HG03432 (cell line): ENCODE measurements around the gene ERO1B.

Experiments used
- ATAC-seq: cut with Tn5 transposase; IDR thresholded peaks from one replicate; pipeline ENCODE4 v1.9.1; 2021; ENCODE audit warnings: mild to moderate bottlenecking, moderate library complexity; ENCODE audit not compliant: unreplicated experiment

The ERO1B gene

DNA sequence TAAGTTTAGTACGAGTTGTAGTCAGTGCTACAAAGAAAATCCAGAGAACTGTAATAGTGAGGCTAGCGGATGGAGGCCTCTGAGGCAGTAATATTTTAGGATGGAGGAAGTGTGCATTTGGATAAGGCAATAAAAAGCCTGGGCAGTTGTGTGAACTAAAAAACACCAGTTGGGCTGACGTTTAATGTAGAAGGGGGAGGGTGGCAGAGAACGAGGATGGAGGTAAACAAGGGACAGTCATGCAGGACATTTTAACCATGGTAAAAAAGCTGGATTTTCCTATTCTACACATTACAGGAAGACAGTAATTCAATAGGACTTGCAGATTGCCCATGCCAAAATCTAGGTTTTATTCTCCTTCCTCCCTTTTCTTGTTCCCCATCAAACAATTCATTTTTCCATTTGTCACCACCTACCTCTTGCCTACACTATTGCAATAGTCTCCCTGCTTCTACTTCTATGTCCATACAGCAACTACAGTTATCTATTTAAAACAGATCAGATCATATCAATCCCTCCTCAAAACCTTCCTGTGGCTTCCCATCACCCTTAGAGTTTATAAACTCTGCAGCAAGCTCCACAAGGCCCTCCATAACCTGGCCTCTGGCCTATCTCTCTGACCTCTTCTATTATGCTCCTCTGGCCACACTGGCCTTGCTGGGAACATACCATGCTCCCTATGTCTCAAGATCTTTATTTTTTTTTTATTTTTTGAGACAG lies 27.7 kb downstream of the ERO1B start:
- ATAC-seq: no peak

DNA sequence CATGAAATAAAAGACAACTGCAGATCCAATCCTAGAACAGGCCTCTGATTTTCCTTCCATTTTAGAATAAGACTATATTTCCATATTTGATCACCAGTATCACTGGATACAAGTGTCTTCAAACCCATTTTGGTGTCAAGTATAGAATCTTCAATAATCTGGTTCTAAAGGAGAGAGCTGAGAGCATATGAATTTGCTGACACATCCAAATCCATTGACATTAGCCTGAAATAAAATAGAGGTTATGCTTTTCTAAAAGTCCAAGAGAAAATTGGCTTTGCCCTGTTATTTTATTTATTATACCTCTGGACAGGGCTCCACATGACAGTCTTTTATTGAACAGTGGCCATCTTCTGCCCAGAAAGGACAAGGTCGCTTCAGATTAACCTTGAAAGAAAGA lies 28.6 kb downstream of the ERO1B start:
- no peak for ATAC-seq

DNA sequence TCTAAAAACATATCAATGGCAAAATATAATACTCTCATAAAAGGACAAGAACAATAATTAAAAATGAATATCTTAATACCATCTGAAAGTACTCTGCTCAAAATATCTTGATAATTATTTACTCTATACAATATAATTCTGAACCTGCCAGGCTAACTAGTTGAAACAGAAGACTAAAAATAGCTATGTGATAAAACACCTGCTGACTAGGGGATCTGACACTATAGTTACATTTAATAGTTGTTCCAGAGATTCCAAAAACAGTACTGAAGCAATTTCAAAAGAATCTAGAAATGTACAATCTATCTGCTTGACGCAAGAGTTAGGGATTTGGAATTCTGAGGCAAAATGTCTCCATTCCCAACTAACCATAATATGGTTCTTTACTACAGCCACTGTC lies 30.2 kb downstream of the ERO1B start:
- ATAC-seq: no peak

DNA sequence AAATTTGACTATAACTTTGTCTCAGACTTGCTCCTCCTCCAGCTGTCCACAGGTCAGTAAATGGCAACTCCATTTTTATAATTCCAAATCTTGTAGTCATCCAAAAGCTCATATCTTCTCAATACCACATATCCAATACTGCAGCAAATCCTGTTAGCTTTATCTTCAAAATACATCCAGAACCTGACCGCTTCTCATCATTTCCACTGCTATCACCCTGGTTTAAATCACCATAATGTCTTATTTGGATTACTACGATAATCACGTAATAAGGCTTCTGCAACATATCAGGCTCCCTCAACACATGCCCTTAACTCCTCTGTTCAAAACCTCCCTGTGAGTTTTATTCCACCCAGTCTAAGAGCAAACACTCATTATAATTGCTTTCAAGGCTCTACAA lies 34.5 kb downstream of the ERO1B start:
- ATAC-seq: no peak

DNA sequence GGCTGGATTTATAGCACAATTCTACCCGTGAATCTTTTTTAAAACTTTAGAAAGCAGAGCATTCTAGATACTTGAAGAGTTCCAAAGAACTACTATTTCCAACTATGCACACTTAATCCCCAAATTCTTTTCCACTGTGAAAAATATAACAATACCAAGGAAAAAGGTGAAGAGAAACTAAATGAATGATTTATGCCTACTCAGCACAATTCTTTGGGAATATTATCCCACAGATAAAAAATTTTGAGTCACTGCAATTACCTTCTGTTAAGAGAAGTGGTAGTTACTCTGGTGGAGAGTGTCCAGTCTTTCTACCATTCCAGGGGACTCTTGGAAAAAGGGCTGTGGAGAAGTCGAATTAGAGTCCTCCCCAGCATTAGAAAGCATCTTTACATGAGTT lies 39.2 kb downstream of the ERO1B start:
- no peak for ATAC-seq

DNA sequence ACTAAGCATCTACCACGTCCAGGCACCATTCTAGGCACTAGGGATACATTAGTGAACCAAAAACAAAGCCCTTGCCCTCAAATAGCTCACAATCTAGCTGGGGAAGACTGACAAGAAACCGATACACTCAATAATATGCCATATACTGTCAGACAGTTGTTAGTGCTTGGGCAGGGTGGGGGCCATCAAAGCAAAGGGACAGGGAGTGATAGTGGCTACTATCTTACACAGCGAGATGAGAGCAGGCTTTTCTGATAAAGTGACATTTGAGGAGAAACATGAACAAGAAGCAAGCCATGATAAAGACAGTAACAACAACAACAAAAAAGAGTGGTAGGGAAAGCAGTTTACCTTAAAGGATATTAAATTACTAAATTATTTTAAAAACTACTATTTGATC lies 41.1 kb downstream of the ERO1B start:
- no peak for ATAC-seq

DNA sequence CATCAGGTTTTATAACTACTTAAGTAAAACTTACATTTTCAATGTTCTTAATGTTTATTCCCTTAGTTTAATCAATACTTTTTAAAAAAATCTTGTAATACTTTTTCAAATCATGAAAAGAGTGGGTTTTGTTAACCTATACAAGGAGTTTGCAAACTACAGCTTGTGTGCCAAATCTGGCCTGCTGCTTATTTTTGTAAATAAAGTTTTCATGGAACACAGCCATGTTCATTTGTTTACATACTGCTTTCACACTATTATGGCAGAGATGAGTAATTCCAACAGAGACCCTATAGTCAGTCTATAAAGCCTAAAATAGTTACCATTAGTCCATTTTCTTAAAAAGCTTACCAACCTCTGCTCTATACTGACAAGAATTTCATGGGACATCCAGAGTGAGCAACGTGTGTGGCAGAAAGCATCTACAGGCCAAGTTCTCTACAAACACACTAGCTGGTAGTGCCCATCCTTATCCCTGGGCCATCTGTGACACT lies 42.6 kb downstream of the ERO1B start:
- ATAC-seq: no peak

DNA sequence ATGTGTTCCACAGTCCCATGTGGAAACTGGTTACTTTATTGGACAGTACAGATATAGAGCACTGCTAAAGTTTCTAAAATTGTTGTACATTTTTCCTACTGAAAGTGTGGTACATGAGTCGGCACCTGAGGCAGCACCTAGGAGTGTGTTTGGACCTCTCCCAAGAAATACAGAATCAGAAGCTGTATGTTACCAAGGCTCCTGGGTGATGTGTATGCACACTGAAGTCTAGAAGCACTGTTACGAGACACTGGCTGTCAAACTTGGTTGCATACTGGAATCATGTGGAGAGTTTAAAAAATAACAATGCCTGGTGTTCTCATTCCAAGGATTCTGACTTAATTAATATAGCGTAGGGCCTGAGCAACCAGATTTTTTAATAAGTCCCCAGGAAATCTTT lies 46.6 kb downstream of the ERO1B start:
- no peak for ATAC-seq

DNA sequence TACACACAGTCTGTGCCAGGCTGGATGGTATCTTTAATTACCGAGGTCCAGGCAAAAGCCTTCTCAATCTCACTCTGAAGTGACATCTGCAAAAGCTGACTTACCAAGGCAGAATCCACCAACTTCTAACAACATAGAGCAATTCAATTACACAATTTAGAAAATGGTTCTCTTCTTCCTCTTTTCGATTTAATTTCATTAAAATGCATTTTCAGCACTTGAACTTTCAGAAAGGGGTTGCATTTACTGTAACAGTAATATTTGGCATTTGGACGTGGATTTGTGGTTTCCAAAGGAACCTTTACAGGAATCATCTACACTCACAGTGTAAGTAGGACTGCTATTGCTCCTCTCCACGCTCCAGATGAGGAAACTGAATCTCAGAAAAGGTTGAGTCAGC lies 53.3 kb downstream of the ERO1B start:
- ATAC-seq: no peak

DNA sequence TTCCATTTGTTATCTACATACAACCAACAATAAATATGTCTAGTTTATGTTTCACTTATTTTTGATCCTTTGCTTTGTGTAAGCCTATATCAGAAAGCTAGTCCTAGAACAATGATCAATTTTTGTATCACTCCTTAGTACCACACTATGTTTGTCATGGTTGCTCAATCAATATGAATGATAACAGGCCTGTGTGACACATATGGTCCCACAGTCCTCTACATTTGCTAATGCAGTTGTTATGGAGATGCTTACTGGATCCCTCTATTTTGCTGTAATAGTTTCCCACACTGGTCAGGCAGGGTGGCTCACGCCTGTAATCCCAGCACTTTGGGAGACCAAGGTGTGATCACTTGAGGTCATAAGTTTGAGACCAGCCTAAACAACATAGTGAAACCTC lies 59.1 kb downstream of the ERO1B start:
- ATAC-seq: no peak

DNA sequence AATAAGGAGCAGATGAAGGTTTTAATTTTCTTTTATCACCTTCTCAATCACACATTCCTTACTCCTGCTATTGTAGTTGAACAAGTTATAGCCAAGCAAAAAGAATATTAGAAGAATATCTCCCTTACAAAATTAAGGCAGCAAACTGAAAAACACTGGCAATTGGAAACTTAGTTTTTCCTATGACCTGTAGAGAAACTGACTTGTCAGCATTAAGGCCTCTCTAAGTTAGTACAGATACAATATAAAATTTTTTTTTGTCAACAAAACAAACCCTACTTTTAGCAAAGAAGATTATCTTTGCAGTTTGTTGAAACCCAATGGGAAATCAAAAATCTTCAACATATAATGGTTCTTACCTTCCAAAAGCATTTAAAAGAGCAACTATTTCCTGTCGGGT lies 61.3 kb downstream of the ERO1B start:
- no peak for ATAC-seq

DNA sequence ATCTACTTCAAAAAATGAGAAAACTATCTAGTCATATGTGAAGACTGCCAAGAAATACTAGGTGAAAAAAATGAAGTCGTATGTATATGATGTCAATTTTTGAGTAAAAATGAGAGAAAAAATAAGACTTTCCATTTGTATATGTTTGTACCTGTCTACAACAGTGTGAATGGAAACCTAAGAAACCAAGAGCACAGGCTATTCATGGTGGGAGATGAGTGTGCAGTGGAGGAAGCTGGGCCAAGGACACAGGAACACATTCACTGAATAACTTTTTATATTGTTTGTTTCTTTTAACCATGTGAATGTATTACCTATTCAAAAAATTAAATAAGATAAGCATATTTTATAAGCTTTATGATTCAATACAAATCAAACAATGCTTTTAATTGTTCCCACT lies 67.0 kb downstream of the ERO1B start:
- no peak for ATAC-seq

DNA sequence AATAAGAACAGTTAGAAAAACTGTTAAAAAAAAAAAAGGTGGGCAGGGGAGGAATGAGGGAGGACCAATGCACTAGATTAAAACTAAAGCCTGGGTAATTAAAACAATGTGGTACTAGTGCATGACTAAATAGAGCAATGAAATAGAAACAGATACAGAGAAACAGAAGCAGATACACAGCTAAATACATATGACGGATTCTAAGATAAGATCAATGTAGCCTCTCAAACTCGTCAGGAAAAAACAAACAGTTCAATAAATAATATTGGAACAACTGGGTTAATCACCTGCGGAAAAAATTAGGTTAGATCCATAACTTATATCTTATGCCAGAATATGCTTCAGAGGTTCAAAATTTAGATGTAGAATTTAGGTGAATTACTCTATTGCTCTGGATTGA lies 68.2 kb downstream of the ERO1B start:
- no peak for ATAC-seq

DNA sequence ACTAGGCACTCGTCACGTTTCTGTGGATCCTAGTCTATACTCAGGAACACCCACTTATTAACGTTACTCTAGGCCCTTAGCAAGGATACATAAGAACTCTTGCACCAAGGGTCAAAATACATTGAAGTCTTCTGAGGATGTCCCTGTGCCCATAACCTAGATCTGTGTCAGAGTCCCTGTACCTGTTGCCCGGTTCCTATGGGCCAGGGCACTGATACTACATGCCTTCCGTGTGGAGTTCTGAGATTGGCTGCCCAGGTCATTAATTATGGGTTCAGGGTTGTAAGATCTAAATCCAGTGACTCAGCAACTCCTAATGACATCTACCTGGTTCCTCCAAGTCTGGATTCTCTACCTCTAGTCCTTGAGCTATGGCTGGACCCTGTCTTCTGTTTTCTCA lies 69.9 kb downstream of the ERO1B start:
- no peak for ATAC-seq

DNA sequence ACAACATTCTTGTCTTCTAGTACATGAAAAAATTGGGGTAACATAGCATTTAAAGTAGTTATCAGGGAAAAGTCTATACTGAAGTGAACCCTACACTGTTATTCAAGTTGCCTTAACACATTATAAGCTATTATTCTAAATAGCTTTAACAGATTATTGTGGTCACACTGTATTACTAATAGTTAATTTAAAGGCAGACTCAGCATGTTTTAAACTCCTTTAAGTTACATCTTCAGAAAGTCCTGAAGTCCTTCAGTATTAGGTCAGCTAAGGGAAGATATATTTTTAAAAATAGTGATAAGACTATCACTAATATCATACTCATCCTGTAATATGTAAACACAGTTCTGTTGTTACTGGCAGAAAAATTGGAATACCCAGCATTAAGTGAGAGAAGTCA lies 72.0 kb downstream of the ERO1B start:
- no peak for ATAC-seq

DNA sequence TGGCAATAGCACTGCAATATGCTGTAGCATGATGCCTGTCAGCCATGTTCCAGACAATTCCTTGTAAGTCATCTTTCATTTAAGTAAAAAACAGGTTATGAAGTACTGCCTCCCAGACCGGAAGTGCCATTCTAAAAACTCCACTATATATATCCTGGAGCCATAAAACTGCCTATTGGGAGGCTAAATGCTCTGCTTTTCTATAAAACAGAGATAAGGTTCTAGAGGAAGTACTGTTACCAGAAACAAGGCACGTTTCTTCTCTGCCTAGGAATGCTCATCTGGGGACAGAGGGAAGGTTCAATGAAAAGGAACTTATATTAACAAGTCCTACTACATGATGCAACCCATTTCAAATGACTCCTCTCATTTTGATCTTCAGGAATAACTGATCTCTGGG lies 72.6 kb downstream of the ERO1B start:
- no peak for ATAC-seq

DNA sequence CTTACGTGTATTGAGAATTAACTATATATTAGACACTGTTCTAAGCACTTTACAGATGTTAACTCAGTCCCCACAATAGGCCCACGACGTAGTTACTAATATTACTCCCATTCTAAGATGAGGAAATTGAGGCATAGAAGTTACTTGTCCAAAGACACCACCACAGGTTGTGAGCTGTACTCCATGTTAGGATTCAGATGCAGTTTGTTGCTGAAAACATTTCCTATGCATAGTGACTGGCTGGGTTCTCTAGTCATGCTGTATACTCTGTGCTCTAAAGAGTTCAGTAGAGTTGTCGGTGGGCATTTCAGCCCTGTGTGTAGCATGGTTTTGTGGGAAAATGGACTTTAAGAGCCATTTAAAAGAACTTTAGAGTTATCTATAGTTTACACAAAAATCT lies 74.2 kb downstream of the ERO1B start:
- ATAC-seq: no peak

DNA sequence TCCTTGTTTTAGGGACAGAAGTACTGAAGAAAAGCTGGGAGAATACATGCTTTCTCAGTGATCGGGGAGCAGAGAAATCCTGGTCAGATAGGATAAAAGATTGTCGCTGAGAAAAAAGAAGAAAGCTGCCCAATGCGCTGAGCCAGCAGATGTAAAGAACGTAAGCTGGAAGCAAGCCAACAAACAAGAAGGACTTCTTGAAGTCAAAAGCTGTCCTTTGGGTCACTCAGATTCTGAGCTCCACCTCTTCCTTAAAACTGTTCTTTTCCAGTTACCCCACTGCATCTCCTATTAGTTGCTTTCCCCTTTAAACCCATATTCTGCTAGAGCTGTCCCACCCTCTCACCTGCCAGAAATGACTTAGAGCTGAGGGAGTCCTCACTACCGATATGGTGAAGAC lies 74.6 kb downstream of the ERO1B start:
- ATAC-seq: no peak

DNA sequence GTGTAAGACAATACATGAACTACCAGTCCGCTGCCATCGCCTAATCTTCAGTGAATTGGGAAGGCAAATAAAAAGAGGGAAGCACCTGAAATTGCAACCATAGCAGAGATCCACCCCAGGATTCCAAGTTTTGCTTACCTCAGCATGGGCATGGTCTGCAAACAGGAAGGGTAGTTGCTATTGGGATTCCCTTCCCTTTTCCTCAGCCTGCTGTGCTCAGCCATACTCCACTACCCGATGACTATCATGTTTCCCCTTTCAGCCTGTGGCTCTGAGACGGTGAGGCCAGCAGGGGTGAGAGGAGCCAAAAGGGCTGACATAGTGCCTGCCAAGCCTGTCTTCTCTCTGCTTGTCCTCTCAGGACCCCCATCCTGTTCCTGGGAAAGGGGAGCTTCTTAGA lies 75.2 kb downstream of the ERO1B start:
- ATAC-seq: no peak

DNA sequence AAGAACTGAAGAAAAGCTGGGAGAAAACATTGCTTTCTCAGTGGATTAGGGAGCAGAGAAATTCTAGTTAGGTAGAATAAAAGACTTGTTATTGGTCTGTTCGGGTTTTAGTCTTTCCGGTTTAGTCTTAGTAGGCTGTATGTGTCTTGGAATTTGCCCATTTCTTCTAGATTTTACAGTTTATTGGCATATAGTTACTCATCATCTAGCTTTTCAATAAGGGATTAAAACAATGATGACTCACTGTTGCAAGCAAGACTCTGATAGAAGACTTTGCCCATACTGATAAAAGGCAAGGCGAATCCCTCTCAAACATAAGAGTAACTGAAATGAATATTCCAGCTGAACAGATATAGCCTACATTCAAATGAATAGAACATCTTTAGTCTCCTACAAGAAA lies 77.1 kb downstream of the ERO1B start:
- no peak for ATAC-seq

DNA sequence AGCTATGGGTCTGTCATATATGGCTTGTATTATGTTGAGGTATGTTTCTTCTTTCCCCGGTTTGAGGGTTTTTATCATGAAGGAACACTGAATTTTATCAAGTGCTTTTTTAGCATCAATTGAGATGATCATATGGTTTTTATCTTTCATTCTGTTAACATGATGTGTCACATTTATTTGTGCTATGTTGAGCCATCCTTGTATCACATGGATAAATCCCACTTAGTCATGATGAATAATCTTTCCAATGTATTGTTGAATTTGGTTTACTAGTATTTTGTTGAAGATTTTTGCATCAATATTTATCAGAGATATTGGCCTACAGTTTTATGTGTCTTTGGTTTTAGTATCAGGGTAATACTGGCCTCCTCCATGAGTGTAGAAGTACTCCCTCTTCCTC lies 77.7 kb downstream of the ERO1B start:
- ATAC-seq: no peak

DNA sequence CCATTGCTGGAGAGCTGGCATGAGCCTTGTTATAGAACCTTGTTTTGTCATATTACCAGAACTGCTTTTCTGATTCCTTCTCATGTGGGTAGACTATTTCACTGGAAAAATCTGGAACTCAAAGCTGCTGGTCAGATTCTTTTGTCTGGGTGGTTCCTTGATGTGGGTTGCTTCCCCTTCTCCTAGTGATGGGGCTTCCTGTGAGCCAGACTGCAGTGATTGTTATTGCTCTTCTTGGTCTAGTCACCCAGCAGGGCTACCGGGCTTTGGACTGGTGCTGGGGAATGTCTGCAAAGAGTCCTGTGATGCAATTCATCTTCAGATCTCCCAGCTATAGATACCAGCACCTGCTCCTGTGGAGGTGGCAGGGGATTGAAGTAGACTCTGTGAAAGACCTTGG lies 80.0 kb downstream of the ERO1B start:
- no peak for ATAC-seq

DNA sequence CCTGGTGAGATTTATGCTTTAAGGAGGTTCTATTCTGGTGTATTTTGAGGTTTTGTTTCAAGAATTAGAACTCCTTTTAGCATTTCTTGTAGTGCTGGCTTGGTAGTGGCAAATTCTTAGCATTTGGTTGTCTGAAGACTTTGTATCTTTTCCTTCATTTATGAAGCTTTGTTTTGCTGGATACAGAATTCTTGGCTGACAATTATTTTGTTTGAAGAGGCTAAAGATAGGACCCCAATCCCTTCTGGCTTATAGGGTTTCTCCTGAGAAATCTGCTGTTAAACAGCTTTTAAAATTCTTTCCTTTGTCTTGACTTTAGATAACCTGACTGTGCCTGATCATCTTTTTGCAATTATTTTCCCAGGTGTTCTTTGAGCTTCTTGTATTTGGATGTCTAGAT lies 80.8 kb downstream of the ERO1B start:
- no peak for ATAC-seq
